ENCODE measurements around the gene EDIL3. TPM values are rescaled to one million over a fixed set of nuclear protein-coding genes. Genes with fewer than 3 reads are reported as not detected.
A peak's percentile ranks its signal among the peaks of the same experiment; 100 is the strongest.

The EDIL3 gene
- total RNA-seq, 1 donor from 2014 or later, result 1.1 TPM

- FAIRE-seq, result no peak
- no peak for DNase-seq (ENCODE audit: low read depth)
- peak overlapping the region; percentile 42 for H3K4me3 ChIP-seq (ENCODE audit: low read depth, low read length)
- no peaks in the 10 kb centered on the region for H3K36me3 ChIP-seq (ENCODE audit: control insufficient read depth, insufficient read depth, low read length)
- H3K27me3 ChIP-seq (ENCODE audit: control insufficient read depth, insufficient read depth, low read length), result peaks cover 14% of the 10 kb centered on the region
- TF ChIP-seq CTCF (IDR thresholded peaks at IDR 0.05; ENCODE audit: insufficient read depth, low read length, severe bottlenecking), result no peak
Measured at GRCh38 chr5:84382363-84383295, 2.1 kb downstream of the EDIL3 start.

GRCh38 chr5:84381502-84382362 is 2.9 kb downstream of the EDIL3 start:
- Histone ChIP-seq H3K27me3 (ENCODE audit: control insufficient read depth, insufficient read depth, low read length) (peaks cover 14% of the 10 kb centered on the region), H3K4me3 (ENCODE audit: low read depth, low read length) (peak overlapping the region; percentile 42), H3K36me3 (ENCODE audit: control insufficient read depth, insufficient read depth, low read length) (no peaks in the 10 kb centered on the region)
- FAIRE-seq (no peak), DNase-seq (ENCODE audit: low read depth) (peak; percentile 61)
- TF ChIP-seq CTCF (IDR thresholded peaks at IDR 0.05; ENCODE audit: insufficient read depth, low read length, severe bottlenecking), result no peak

- FAIRE-seq (no peak), DNase-seq (ENCODE audit: low read depth) (no peak)
- Histone ChIP-seq H3K27me3 (ENCODE audit: control insufficient read depth, insufficient read depth, low read length) (peaks cover 11% of the 10 kb centered on the region), H3K36me3 (ENCODE audit: control insufficient read depth, insufficient read depth, low read length) (no peaks in the 10 kb centered on the region), H3K4me3 (ENCODE audit: low read depth, low read length) (no peak overlapping the region)
- no peak for TF ChIP-seq CTCF (IDR thresholded peaks at IDR 0.05; ENCODE audit: insufficient read depth, low read length, severe bottlenecking)
Measured at GRCh38 chr5:84379749-84380148, 4.9 kb downstream of the EDIL3 start.

- no peaks in the 10 kb centered on the region for H3K36me3 ChIP-seq (ENCODE audit: control insufficient read depth, insufficient read depth, low read length)
- no peak for DNase-seq (ENCODE audit: low read depth)
- H3K4me3 ChIP-seq (ENCODE audit: low read depth, low read length), result no peak overlapping the region
- TF ChIP-seq CTCF (IDR thresholded peaks at IDR 0.05; ENCODE audit: insufficient read depth, low read length, severe bottlenecking), result no peak
- FAIRE-seq, result no peak
- H3K27me3 ChIP-seq (ENCODE audit: control insufficient read depth, insufficient read depth, low read length), result peaks cover 9% of the 10 kb centered on the region
Measured at GRCh38 chr5:84378961-84379360, 5.7 kb downstream of the EDIL3 start.

- no peak for FAIRE-seq
- Histone ChIP-seq H3K27me3 (ENCODE audit: control insufficient read depth, insufficient read depth, low read length) (peaks cover 6% of the 10 kb centered on the region), H3K4me3 (ENCODE audit: low read depth, low read length) (no peak overlapping the region), H3K36me3 (ENCODE audit: control insufficient read depth, insufficient read depth, low read length) (no peaks in the 10 kb centered on the region)
- no peak for TF ChIP-seq CTCF (IDR thresholded peaks at IDR 0.05; ENCODE audit: insufficient read depth, low read length, severe bottlenecking)
- no peak for DNase-seq (ENCODE audit: low read depth)
Measured at GRCh38 chr5:84378420-84378819, 6.3 kb downstream of the EDIL3 start.
